ENCODE results near the gene RGS6.

Gene RGS6

GRCh38 chr14:71956920-71957563 is 24.8 kb downstream of the RGS6 start:
- no peaks in the 10 kb centered on the region for H3K79me2 ChIP-seq (ENCODE audit: insufficient read depth, low read depth)
- H3K4me2 ChIP-seq: no peak overlapping the region
- H3K4me1 ChIP-seq (ENCODE audit: low read depth, poor library complexity, severe bottlenecking): no peaks in the 10 kb centered on the region
- H3K9ac ChIP-seq: no peak overlapping the region
- H3K4me3 ChIP-seq (IDR thresholded peaks at IDR 0.05; ENCODE audit: insufficient read depth, low read depth, low read length): no peak overlapping the region
- no peaks in the 10 kb centered on the region for H3K36me3 ChIP-seq (ENCODE audit: insufficient read depth)
- no peaks in the 10 kb centered on the region for H3K27me3 ChIP-seq (ENCODE audit: insufficient read depth, low read depth)
- TF ChIP-seq CTCF (conservative IDR thresholded peaks at IDR 0.05; ENCODE audit: low read depth, low read length): no peak
- no peak overlapping the region for H3K27ac ChIP-seq
- no peaks in the 10 kb centered on the region for H4K20me1 ChIP-seq (ENCODE audit: insufficient read depth)
- no peak overlapping the region for H2AFZ ChIP-seq (ENCODE audit: low read depth)

- Histone ChIP-seq H3K9ac (no peak overlapping the region), H3K4me2 (no peak overlapping the region), H3K27me3 (ENCODE audit: insufficient read depth, low read depth) (no peaks in the 10 kb centered on the region), H3K79me2 (ENCODE audit: insufficient read depth, low read depth) (no peaks in the 10 kb centered on the region), H3K36me3 (ENCODE audit: insufficient read depth) (no peaks in the 10 kb centered on the region), H3K4me1 (ENCODE audit: low read depth, poor library complexity, severe bottlenecking) (no peaks in the 10 kb centered on the region), H3K27ac (no peak overlapping the region), H3K4me3 (IDR thresholded peaks at IDR 0.05; ENCODE audit: insufficient read depth, low read depth, low read length) (no peak overlapping the region), H4K20me1 (ENCODE audit: insufficient read depth) (no peaks in the 10 kb centered on the region), H2AFZ (ENCODE audit: low read depth) (no peak overlapping the region)
- TF ChIP-seq CTCF (conservative IDR thresholded peaks at IDR 0.05; ENCODE audit: low read depth, low read length): no peak
Measured at GRCh38 chr14:71959055-71959454, 26.8 kb downstream of the RGS6 start.

- no peak overlapping the region for H3K4me3 ChIP-seq (IDR thresholded peaks at IDR 0.05; ENCODE audit: insufficient read depth, low read depth, low read length)
- H3K9ac ChIP-seq: no peak overlapping the region
- no peaks in the 10 kb centered on the region for H3K36me3 ChIP-seq (ENCODE audit: insufficient read depth)
- H2AFZ ChIP-seq (ENCODE audit: low read depth): no peak overlapping the region
- no peak overlapping the region for H3K27ac ChIP-seq
- H4K20me1 ChIP-seq (ENCODE audit: insufficient read depth): no peaks in the 10 kb centered on the region
- no peak for TF ChIP-seq CTCF (conservative IDR thresholded peaks at IDR 0.05; ENCODE audit: low read depth, low read length)
- H3K4me1 ChIP-seq (ENCODE audit: low read depth, poor library complexity, severe bottlenecking): no peaks in the 10 kb centered on the region
- H3K4me2 ChIP-seq: no peak overlapping the region
- H3K27me3 ChIP-seq (ENCODE audit: insufficient read depth, low read depth): no peaks in the 10 kb centered on the region
- no peaks in the 10 kb centered on the region for H3K79me2 ChIP-seq (ENCODE audit: insufficient read depth, low read depth)
Measured at GRCh38 chr14:71960494-71961353, 28.5 kb downstream of the RGS6 start.

GRCh38 chr14:71961972-71962371 is 29.7 kb downstream of the RGS6 start:
- H3K36me3 ChIP-seq (ENCODE audit: insufficient read depth): no peaks in the 10 kb centered on the region
- H4K20me1 ChIP-seq (ENCODE audit: insufficient read depth): no peaks in the 10 kb centered on the region
- H3K4me2 ChIP-seq: no peak overlapping the region
- H3K27me3 ChIP-seq (ENCODE audit: insufficient read depth, low read depth): no peaks in the 10 kb centered on the region
- H3K4me3 ChIP-seq (IDR thresholded peaks at IDR 0.05; ENCODE audit: insufficient read depth, low read depth, low read length): no peak overlapping the region
- no peak overlapping the region for H3K9ac ChIP-seq
- no peaks in the 10 kb centered on the region for H3K79me2 ChIP-seq (ENCODE audit: insufficient read depth, low read depth)
- no peak overlapping the region for H2AFZ ChIP-seq (ENCODE audit: low read depth)
- H3K27ac ChIP-seq: no peak overlapping the region
- H3K4me1 ChIP-seq (ENCODE audit: low read depth, poor library complexity, severe bottlenecking): no peaks in the 10 kb centered on the region
- no peak for TF ChIP-seq CTCF (conservative IDR thresholded peaks at IDR 0.05; ENCODE audit: low read depth, low read length)
